GM12801 (cell line): ENCODE measurements around the gene TTC5.

Experiments
- CTCF ChIP-seq: IDR thresholded peaks from one replicate; pipeline ENCODE4 v1.5.1; 2011; ENCODE audit warnings: control low read depth; ENCODE audit not compliant: insufficient read length; ENCODE audit errors: extremely low read depth

The TTC5 gene

GRCh38 chr14:20329355-20329754 lies 23.6 kb upstream of the TTC5 start:
- no peak for TF ChIP-seq CTCF

- no peak for TF ChIP-seq CTCF
Measured at GRCh38 chr14:20328705-20329104, 23.0 kb upstream of the TTC5 start.

GRCh38 chr14:20327005-20327869 lies 21.5 kb upstream of the TTC5 start:
- TF ChIP-seq CTCF: no peak

GRCh38 chr14:20317720-20318119 lies 12.0 kb upstream of the TTC5 start:
- no peak for TF ChIP-seq CTCF

- TF ChIP-seq CTCF: no peak
Measured at GRCh38 chr14:20314026-20314425, 8.3 kb upstream of the TTC5 start.

GRCh38 chr14:20306079-20306423 lies 300 bp upstream of the TTC5 start:
- no peak for TF ChIP-seq CTCF

GRCh38 chr14:20302042-20302755 lies 3.6 kb downstream of the TTC5 start:
- no peak for TF ChIP-seq CTCF
